ENCODE data around the gene SRGAP1.

GRCh38 chr12:63811334-63811733, 33.2 kb upstream of the SRGAP1 start:
- TF ChIP-seq POLR2A (IDR thresholded peaks at IDR 0.05) (no peak), CTCF (IDR thresholded peaks at IDR 0.05) (no peak)
